ENCODE results near the gene PPARD.
A peak's percentile ranks its signal among the peaks of the same experiment; 100 is the strongest.
"Not testable (repeated sequence)": the region's sequence is repeated elsewhere in the genome, so short reads cannot be mapped to it uniquely, and the experiment has no call there.

The PPARD gene

DNA sequence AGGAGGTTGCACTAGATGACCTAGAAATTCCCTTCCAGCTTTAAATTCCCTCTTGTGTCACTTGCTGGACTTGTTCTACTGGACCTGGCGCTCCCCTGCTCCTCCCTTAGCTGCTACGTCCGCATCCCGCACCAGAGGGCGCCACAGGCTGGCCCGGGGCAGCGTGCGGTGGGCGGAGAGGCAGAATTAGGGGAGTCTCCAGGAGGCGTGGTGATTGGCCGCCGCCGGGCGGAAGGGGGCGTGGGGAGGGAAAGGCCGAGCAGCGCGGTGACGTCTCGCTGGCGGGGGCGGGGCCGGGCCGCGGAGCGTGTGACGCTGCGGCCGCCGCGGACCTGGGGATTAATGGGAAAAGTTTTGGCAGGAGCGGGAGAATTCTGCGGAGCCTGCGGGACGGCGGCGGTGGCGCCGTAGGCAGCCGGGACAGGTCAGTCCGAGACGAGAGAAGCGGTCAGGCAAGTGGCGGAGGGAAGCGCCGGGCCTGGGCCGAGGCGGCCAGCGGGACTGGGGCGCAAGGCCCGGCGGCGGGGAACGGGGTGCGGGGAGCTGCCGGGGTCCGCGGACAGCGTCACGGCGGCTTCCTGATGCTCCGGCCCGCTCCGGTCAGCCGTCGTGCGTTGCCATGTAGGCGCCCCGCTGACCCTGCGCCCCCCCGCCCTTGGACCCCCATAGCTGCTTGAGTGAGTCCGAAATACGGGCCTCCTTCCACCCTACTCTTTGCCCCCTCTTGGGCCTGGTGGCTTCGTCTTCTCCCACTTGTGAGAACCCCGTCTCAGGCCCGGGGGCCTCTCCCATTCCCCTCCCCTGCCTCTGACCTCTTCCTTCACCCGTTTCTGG is at the start of gene PPARD:
PPARD (plus strand) TSS at position 301 of the 834 bp plus-strand sequence. CDS start 68,530 bp downstream, outside the sequence.
- no peaks in the 10 kb centered on the region for H3K9me3 Mint-ChIP-seq
- peak within 1 kb of the TSS; percentile 88 for H3K27ac Mint-ChIP-seq
- peak within 1 kb of the TSS; percentile 97 for H3K4me3 Mint-ChIP-seq
- H3K4me1 Mint-ChIP-seq = peaks cover 46% of the 10 kb centered on the region
- H3K27me3 Mint-ChIP-seq = no peaks in the 10 kb centered on the region
- H3K36me3 Mint-ChIP-seq = peaks cover 4% of the 10 kb centered on the region

DNA sequence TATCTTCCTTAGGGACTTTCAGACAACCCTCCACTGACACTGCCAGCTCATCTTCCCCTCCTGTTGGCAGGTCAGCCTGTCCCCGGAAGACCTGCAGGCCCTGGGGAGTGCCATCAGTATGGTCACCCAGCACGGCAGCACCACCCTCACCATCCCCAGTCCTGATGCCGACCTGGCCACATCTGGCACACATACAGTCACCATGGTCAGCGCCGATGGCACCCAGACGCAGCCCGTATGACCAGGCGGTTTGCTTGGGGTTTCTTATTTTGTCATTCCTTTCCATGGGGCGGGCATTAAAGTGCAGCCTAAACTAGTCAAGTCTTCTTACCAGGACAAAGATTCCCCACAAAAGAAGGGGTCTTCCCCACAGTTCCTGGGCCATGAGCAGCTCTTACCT is 48.7 kb upstream of the PPARD start:
- Mint-ChIP-seq H3K27ac (no peak overlapping the region), H3K4me3 (no peak overlapping the region), H3K27me3 (no peaks in the 10 kb centered on the region), H3K9me3 (no peaks in the 10 kb centered on the region), H3K4me1 (peaks cover 12% of the 10 kb centered on the region), H3K36me3 (peaks cover 9% of the 10 kb centered on the region)

GRCh38 chr6:35294308-35294945 is 47.9 kb upstream of the PPARD start:
- peak overlapping the region; percentile 47 for H3K27ac Mint-ChIP-seq
- no peaks in the 10 kb centered on the region for H3K27me3 Mint-ChIP-seq
- no peak overlapping the region for H3K4me3 Mint-ChIP-seq
- no peaks in the 10 kb centered on the region for H3K9me3 Mint-ChIP-seq
- peaks cover 9% of the 10 kb centered on the region for H3K36me3 Mint-ChIP-seq
- peaks cover 19% of the 10 kb centered on the region for H3K4me1 Mint-ChIP-seq

- H3K27me3 Mint-ChIP-seq = no peaks in the 10 kb centered on the region
- no peaks in the 10 kb centered on the region for H3K9me3 Mint-ChIP-seq
- no peak overlapping the region for H3K27ac Mint-ChIP-seq
- H3K4me3 Mint-ChIP-seq = no peak overlapping the region
- peaks cover 26% of the 10 kb centered on the region for H3K4me1 Mint-ChIP-seq
- H3K36me3 Mint-ChIP-seq = peaks cover 9% of the 10 kb centered on the region
These were observed 47.3 kb upstream of the PPARD start for GRCh38 chr6:35295036-35295435.

GRCh38 chr6:35295521-35296315 is 46.6 kb upstream of the PPARD start:
- Mint-ChIP-seq H3K27me3 (no peaks in the 10 kb centered on the region), H3K36me3 (peaks cover 9% of the 10 kb centered on the region), H3K4me3 (no peak overlapping the region), H3K27ac (no peak overlapping the region), H3K4me1 (peaks cover 32% of the 10 kb centered on the region), H3K9me3 (no peaks in the 10 kb centered on the region)

- peak overlapping the region; percentile 87 for H3K4me3 Mint-ChIP-seq
- H3K27me3 Mint-ChIP-seq = no peaks in the 10 kb centered on the region
- peaks cover 44% of the 10 kb centered on the region for H3K4me1 Mint-ChIP-seq
- peak overlapping the region; percentile 55 for H3K27ac Mint-ChIP-seq
- no peaks in the 10 kb centered on the region for H3K9me3 Mint-ChIP-seq
- H3K36me3 Mint-ChIP-seq = peaks cover 6% of the 10 kb centered on the region
These were observed 45.3 kb upstream of the PPARD start for GRCh38 chr6:35296931-35297600.

GRCh38 chr6:35297601-35298481 is 44.5 kb upstream of the PPARD start, which contains the start of gene DEF6:
DEF6 (plus strand) TSS chr6:35297818; CDS start chr6:35297857, 39 bp downstream.
- Mint-ChIP-seq H3K36me3 (peaks cover 6% of the 10 kb centered on the region), H3K4me3 (peak within 1 kb of the TSS; percentile 87), H3K27ac (peak within 1 kb of the TSS; percentile 97), H3K4me1 (peaks cover 52% of the 10 kb centered on the region), H3K27me3 (no peaks in the 10 kb centered on the region), H3K9me3 (no peaks in the 10 kb centered on the region)

DNA sequence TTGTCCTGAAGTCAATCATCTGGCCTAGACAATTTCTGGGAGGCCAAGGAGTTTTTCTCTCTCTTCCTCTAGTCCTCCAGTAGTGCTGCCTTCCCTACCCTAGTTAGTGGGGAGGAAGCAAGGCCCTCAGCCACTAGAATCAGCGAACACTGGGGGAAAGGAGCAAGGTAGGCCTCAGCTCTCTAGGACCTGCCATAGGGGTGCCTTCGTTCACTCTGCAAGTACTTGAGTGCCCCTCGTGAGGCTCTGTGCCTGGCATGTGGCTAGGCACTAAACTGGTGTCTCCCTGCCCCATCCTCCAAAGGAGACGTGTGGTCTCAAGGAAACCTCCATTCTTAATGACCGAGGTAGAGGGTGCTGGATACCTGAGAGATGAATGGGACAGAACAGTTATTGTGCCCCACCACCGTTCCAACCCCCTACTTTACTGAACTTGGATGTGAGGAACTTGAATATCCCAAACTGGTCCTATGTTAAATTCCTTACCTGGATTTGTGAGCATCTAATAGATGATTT is 43.7 kb upstream of the PPARD start:
- H3K27me3 Mint-ChIP-seq = no peaks in the 10 kb centered on the region
- peaks cover 60% of the 10 kb centered on the region for H3K4me1 Mint-ChIP-seq
- H3K4me3 Mint-ChIP-seq = peak overlapping the region; percentile 87
- H3K9me3 Mint-ChIP-seq = no peaks in the 10 kb centered on the region
- peaks cover 5% of the 10 kb centered on the region for H3K36me3 Mint-ChIP-seq
- peak overlapping the region; percentile 97 for H3K27ac Mint-ChIP-seq

DNA sequence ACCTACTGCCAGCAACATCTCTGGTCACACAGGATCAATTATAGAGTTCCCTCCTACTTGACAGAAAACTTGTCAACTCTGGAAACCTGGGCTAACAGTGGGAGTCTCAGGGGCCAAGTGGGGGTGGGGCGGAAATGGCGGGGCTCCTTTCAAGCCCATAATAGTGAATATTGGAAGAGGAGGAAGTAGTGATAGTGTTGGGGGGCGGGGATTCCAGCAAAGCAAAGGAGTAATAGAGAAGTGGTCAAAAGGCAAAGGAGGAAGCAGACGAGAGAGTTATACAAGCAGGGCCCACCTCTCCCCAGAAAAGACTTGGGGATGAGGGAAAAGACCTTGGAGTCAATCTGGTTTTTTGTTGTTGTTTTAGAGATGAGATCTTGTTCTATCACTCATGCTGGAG is 42.7 kb upstream of the PPARD start:
- Mint-ChIP-seq H3K36me3 (peaks cover 8% of the 10 kb centered on the region), H3K4me1 (peaks cover 63% of the 10 kb centered on the region), H3K9me3 (no peaks in the 10 kb centered on the region), H3K27ac (peak overlapping the region; percentile 97), H3K27me3 (no peaks in the 10 kb centered on the region), H3K4me3 (peak overlapping the region; percentile 87)

DNA sequence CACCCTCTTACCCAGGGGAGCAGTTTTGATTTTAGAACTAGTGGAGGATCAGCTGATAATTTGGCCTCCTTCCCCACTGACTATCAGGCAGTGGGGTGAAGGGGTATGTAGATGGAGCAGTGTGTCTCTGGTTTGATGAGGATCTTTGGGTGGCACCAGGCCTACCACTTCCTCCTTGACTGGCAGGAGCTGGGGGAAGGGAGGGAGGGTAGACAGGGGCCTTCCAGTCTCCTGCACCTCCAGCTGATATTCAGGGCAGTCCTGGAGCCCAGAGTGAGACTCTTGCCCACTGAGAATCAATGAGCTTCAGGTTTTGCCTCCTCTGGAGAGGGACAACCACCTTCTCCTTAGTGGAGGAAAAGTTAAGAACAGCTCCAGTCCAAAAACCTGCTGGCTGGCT is 41.5 kb upstream of the PPARD start:
- Mint-ChIP-seq H3K4me3 (peak overlapping the region; percentile 87), H3K36me3 (peaks cover 8% of the 10 kb centered on the region), H3K27ac (peak overlapping the region; percentile 97), H3K27me3 (no peaks in the 10 kb centered on the region), H3K9me3 (no peaks in the 10 kb centered on the region), H3K4me1 (peaks cover 63% of the 10 kb centered on the region)

GRCh38 chr6:35302604-35303241 is 39.6 kb upstream of the PPARD start:
- Mint-ChIP-seq H3K9me3 (no peaks in the 10 kb centered on the region), H3K4me3 (peak overlapping the region; percentile 91), H3K4me1 (peaks cover 73% of the 10 kb centered on the region)

GRCh38 chr6:35304299-35304698 is 38.1 kb upstream of the PPARD start:
- Mint-ChIP-seq H3K4me1 (peaks cover 79% of the 10 kb centered on the region), H3K4me3 (peak overlapping the region; percentile 91), H3K27ac (peak overlapping the region; percentile 97), H3K27me3 (no peaks in the 10 kb centered on the region), H3K9me3 (no peaks in the 10 kb centered on the region), H3K36me3 (peaks cover 14% of the 10 kb centered on the region)

More at GRCh38 chr6:35302604-35303241, 39.6 kb upstream of the PPARD start:
- no peaks in the 10 kb centered on the region for H3K27me3 Mint-ChIP-seq
- peak overlapping the region; percentile 97 for H3K27ac Mint-ChIP-seq
- peaks cover 11% of the 10 kb centered on the region for H3K36me3 Mint-ChIP-seq

GRCh38 chr6:35305117-35305516 is 37.2 kb upstream of the PPARD start:
- H3K9me3 Mint-ChIP-seq = no peaks in the 10 kb centered on the region
- H3K27me3 Mint-ChIP-seq = no peaks in the 10 kb centered on the region
- H3K4me3 Mint-ChIP-seq = no peak overlapping the region
- peaks cover 16% of the 10 kb centered on the region for H3K36me3 Mint-ChIP-seq
- H3K27ac Mint-ChIP-seq = no peak overlapping the region
- H3K4me1 Mint-ChIP-seq = peaks cover 79% of the 10 kb centered on the region

GRCh38 chr6:35307138-35307537 is 35.2 kb upstream of the PPARD start:
- Mint-ChIP-seq H3K36me3 (peaks cover 16% of the 10 kb centered on the region), H3K4me1 (peaks cover 80% of the 10 kb centered on the region), H3K27ac (peak overlapping the region; percentile 84)
- not testable (repeated sequence) for H3K4me3 Mint-ChIP-seq, H3K9me3 Mint-ChIP-seq, H3K27me3 Mint-ChIP-seq

Measured in activated naive CD4-positive, alpha-beta T cell treated with anti-CD3 and anti-CD28 coated beads, Interleukin-2, amount 50 U/mL, for 24 hours (primary cell).